ENCODE measurements around the gene SH2D1A. TPM values are rescaled to one million over a fixed set of nuclear protein-coding genes. Genes with fewer than 3 reads are reported as not detected.

Gene SH2D1A
- total RNA-seq, 2 donors from 2014 or later = 0.52 TPM; not detected in 1

DNA sequence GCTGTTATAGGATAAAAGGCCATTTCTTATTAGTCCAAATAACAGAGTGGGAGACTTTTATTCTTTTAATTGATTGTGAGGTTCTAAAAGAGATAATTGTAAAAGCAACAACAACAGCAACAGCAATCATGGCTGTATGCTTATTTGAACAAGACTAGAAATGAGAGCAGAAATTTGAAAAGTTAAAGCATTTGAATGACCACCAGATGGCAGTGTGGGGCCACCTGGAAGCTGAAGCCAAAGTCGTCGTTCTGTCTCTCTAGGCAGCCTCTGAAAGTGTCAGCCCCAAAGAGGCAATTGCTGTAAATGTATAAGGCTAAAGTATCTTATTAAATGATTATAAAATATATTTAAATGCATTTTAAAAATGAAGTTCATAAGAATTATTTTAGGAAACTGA is 42.2 kb downstream of the SH2D1A start:
- no peaks in the 10 kb centered on the region for H3K27me3 ChIP-seq
- H3K27ac ChIP-seq = no peak overlapping the region
- no peaks in the 10 kb centered on the region for H3K36me3 ChIP-seq (replicated peaks in 1 of 2; ENCODE audit: insufficient read depth in 1 of 2, low read depth in 2 of 2)
- intact Hi-C loops (cut with DNase I) = no loop called here
- WGBS, 2 donors = 0 to 9% methylated on average over 1 to 2 of the region's 2 CpGs
- no peaks in the 10 kb centered on the region for H3K9me3 ChIP-seq
- DNase-seq (peak; percentile 34 to 60 (median 46)), ATAC-seq (no peak)
- H3K4me3 ChIP-seq = no peak overlapping the region
- TF ChIP-seq CTCF (IDR thresholded peaks at IDR 0.05) (peak; percentile 34 to 63 (median 50)), POLR2A (IDR thresholded peaks at IDR 0.05) (no peak)
- no peaks in the 10 kb centered on the region for H3K4me1 ChIP-seq

GRCh38 chrX:124392794-124393193 is 46.4 kb downstream of the SH2D1A start:
- 75 to 80% methylated on average over 3 of the region's 3 CpGs for WGBS, 2 donors
- H3K27me3 ChIP-seq = no peaks in the 10 kb centered on the region
- ATAC-seq (no peak), DNase-seq (no peak)
- no peaks in the 10 kb centered on the region for H3K9me3 ChIP-seq
- no peaks in the 10 kb centered on the region for H3K36me3 ChIP-seq (replicated peaks in 1 of 2; ENCODE audit: insufficient read depth in 1 of 2, low read depth in 2 of 2)
- H3K4me3 ChIP-seq = no peak overlapping the region
- TF ChIP-seq POLR2A (IDR thresholded peaks at IDR 0.05) (no peak), CTCF (IDR thresholded peaks at IDR 0.05) (no peak)
- H3K27ac ChIP-seq = no peak overlapping the region
- H3K4me1 ChIP-seq = no peaks in the 10 kb centered on the region
- intact Hi-C loops (cut with DNase I) = no loop called here

GRCh38 chrX:124393238-124393637 is 46.9 kb downstream of the SH2D1A start:
- Histone ChIP-seq H3K4me1 (no peaks in the 10 kb centered on the region), H3K27me3 (no peaks in the 10 kb centered on the region), H3K27ac (no peak overlapping the region), H3K36me3 (replicated peaks in 1 of 2; ENCODE audit: insufficient read depth in 1 of 2, low read depth in 2 of 2) (no peaks in the 10 kb centered on the region), H3K4me3 (no peak overlapping the region), H3K9me3 (no peaks in the 10 kb centered on the region)
- intact Hi-C loops (cut with DNase I) = no loop called here
- TF ChIP-seq CTCF (IDR thresholded peaks at IDR 0.05) (no peak), POLR2A (IDR thresholded peaks at IDR 0.05) (no peak)
- DNase-seq (no peak), ATAC-seq (no peak)
- 61 to 83% methylated on average over 1 of the region's 1 CpG for WGBS, 2 donors

GRCh38 chrX:124393659-124394058 is 47.3 kb downstream of the SH2D1A start:
- Histone ChIP-seq H3K4me1 (no peaks in the 10 kb centered on the region), H3K27ac (no peak overlapping the region), H3K36me3 (replicated peaks in 1 of 2; ENCODE audit: insufficient read depth in 1 of 2, low read depth in 2 of 2) (no peaks in the 10 kb centered on the region), H3K27me3 (no peaks in the 10 kb centered on the region), H3K9me3 (no peaks in the 10 kb centered on the region), H3K4me3 (no peak overlapping the region)
- DNase-seq (no peak), ATAC-seq (no peak)
- 70 to 74% methylated on average over 3 of the region's 3 CpGs for WGBS, 2 donors
- intact Hi-C loops (cut with DNase I) = no loop called here
- TF ChIP-seq CTCF (IDR thresholded peaks at IDR 0.05) = no peak
- no peak for TF ChIP-seq POLR2A (IDR thresholded peaks at IDR 0.05)

DNA sequence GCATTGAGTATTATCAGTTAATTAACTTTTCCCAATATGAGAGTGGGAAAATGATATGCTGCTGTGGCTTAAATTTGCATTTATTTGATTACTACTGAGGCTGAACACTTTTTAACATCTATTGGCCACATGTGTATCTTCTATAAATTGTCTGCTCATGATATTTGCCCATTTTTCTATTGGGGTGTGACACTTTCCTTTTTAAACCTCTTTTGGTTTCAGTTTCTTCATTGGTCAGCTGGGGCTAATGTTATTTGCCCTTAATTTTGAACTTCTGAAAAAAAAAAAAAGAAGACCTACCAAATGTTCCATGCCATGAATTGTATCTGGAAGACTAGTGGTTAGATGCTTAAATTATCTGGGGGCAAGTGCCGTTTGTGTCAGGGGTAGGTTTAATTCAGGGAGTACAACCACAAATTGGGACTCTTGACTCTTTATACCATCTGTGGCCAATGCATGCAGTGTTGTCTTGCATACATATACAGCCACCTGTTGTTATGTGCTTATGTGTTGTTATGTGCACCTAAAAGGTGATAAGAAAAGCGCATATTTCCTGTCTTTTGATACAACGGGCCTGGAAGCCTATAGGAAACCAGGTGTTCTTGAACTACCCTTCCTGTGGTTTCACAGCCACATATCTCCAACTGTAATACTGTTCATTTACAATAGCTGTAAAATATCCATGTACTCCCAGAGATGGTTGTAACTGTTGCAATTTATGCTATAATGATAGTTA is 49.0 kb downstream of the SH2D1A start:
- Histone ChIP-seq H3K4me1 (no peaks in the 10 kb centered on the region), H3K9me3 (no peaks in the 10 kb centered on the region), H3K27ac (no peak overlapping the region), H3K27me3 (no peaks in the 10 kb centered on the region), H3K36me3 (replicated peaks in 1 of 2; ENCODE audit: insufficient read depth in 1 of 2, low read depth in 2 of 2) (no peaks in the 10 kb centered on the region), H3K4me3 (no peak overlapping the region)
- DNase-seq = no peak
- whole genome bisulfite sequencing, 2 donors = 56 to 61% methylated on average over 3 of the region's 3 CpGs
- no peak for TF ChIP-seq POLR2A (IDR thresholded peaks at IDR 0.05)
- TF ChIP-seq CTCF (IDR thresholded peaks at IDR 0.05) = no peak
- no peak for ATAC-seq
- intact Hi-C loops (cut with DNase I) = no loop called here

All from body of pancreas (tissue), 4 donors.